NOMO-1 treated with dmso at 0.1 percent for 144 hours (cell line): ENCODE measurements around the gene RPL35A.
A peak's percentile ranks its signal among the peaks of the same experiment; 100 is the strongest.
"Not testable (repeated sequence)": the region's sequence is repeated elsewhere in the genome, so short reads cannot be mapped to it uniquely, and the experiment has no call there.

Experiments used
- DNase-seq: peaks from one replicate; lab custom pipeline; 2025; ENCODE audit not compliant: unreplicated experiment; lab: John Stamatoyannopoulos, UW

RPL35A gene

GRCh38 chr3:197949778-197950676, at the start of gene RPL35A:
Gene RPL35A (plus strand): TSS chr3:197950190. CDS start chr3:197950968, 778 bp downstream.
- peak; percentile 98 for DNase-seq

- DNase-seq: no peak
Observed at GRCh38 chr3:197901626-197902025, 48.4 kb upstream of the RPL35A start.

DNA sequence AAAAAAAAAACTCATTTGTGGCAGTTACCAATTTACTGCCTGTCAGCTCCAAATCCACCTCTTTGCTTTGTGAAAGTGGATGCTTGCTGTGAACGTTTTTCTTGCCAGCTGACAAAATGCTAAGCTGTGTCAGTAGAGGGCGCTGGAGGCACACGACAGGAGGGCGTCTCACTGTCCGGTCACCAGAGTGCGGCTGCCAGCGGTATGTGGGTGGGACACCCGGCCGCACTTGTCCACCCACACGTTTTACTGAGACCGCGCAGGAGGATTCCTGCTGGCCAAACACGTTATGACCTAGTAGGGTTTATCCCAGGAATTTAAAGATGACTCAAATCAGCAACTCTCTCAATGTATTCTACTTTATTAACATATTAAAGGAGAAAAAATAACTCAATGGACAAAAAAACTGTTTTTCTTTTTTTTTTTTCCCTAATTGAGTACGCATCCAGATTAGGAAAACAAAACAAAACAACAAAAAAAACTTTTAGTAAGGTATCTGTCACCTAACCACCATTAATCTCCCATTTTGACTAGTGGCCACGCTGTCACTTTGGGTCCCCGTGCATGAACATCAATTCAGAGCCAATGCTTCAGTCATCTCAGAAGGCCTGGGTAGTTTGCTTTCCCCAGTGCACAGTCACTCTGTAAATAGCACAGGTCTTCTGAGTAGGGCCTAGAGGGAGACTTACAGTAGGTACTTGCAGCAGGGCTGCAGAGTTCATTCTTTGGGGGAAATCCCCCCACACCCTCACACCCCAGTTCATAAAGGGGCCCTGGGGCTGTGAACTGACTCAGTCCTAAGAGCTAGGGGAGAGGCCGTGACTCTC, 43.8 kb upstream of the RPL35A start:
- peak; percentile 74 for DNase-seq

DNA sequence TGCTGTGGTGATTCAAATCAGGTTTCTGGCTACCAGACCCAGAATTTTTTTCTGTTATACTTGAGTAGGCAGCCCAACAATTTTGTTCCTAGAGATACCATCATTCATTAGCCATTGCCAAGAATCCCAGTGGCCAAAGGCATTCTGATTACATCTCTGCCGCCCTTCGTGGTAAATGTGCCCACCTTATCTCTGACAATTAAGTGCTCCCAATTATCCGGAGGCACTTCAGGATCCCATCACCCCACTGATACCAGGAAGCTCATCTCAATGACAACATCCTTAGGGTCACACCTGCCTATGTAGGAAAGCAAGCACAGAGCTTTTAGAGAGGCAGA, 43.2 kb upstream of the RPL35A start:
- no peak for DNase-seq

DNA sequence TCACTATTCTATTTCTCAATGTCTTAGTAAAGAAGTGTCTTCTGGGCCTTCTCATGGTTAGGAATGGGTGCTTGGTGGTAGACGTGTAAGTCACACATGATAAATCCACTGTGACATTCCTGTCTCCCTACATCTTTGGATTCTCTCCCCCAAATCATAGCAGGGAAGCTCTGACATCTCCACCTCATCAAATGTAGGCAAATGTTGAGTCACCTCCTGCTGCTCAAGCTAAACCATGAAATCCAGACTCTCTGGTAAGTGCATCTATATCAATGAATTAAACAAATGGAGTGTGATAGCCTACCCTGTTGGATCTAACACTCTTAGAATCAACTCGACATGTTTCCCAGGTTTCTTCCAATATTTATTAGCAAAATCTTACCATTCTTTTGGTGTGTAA, 42.8 kb upstream of the RPL35A start:
- no peak for DNase-seq

DNA sequence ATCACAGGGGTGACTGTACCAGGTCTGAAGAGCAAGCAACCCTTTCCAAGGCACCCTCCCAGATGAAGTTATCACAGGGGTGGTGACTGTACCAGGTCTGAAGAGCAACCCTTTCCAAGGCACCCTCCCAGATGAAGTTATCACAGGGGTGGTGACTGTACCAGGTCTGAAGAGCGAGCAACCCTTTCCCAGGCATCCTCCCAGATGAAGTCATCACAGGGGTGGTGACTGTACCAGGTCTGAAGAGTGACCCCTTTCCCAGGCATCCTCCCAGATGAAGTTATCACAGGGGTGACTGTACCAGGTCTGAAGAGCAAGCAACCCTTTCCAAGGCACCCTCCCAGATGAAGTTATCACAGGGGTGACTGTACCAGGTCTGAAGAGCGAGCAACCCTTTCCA, 41.4 kb upstream of the RPL35A start:
- not testable (repeated sequence) for DNase-seq

DNA sequence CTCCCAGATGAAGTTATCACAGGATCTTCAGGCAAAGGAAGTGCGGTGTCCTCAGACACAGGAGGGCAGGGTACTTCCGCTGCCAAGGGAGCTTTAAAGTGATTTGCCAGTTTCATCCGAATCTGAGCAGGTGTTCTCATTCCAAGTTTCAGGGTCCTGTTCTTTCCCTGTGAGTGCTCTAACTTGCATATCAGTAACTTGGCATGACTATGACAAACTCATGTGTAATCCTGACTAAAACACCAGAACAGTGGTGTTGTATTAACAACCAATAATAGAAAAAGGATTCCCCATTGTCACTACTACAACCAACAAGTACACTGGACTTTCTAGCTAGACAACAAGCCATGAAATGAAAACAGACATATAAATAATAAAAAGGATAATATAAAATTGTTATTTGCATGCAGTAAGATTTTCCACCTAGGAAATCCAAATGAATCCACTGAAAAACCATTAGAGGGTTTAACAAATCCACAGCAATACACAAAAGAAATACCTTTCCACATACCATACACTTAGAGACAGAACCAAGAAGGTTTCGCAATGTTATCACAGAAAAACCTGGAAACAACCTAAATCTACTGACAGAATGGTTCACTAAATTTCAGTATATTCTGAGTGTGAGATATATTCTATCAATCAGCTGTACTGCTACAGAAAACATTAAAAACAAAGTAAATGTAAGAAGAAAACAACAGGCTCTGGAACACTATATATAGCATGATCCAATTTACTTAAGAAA, 40.9 kb upstream of the RPL35A start:
- DNase-seq: no peak

DNA sequence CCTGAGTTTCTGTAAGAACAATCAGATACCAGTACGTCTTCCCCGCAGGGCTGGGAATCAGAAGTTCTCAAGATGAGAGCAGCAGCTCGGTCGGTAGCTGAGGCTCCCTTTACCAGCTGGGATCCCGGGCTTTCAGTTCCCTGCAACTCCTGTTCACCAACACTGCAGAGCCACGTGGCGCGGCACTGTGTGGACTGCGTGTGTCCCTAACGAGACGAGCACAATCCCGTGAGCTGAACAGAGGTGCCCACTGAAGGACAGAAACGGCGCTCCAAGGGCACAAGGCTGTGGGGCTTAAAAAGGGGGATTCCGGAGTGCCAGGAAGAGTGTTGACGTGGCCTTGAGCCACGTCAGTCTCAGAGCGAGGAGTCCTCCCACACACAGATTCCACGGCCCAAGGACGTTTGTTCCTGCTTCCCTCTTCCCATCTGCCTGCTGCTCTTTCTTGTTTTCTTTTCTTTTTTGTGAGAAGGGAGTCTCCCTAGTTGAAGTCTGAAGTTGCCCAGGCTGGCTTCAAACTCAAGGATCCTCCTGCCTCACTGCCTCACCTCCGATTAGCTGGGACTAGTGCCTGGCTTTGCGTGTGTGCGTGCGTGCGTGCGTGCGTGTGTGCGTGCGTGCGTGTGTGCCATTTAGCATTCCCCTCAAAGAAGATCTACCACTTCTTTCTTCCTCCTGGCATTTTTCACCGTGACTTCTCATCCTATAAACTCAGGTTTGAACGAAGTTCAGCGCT, 37.1 kb upstream of the RPL35A start:
- no peak for DNase-seq

- no peak for DNase-seq
Observed at GRCh38 chr3:197913641-197914380, 36.2 kb upstream of the RPL35A start.

- DNase-seq: not testable (repeated sequence)
Observed at GRCh38 chr3:197921429-197922275, 28.3 kb upstream of the RPL35A start.

- DNase-seq: no peak
Observed at GRCh38 chr3:197926418-197926817, 23.6 kb upstream of the RPL35A start.

DNA sequence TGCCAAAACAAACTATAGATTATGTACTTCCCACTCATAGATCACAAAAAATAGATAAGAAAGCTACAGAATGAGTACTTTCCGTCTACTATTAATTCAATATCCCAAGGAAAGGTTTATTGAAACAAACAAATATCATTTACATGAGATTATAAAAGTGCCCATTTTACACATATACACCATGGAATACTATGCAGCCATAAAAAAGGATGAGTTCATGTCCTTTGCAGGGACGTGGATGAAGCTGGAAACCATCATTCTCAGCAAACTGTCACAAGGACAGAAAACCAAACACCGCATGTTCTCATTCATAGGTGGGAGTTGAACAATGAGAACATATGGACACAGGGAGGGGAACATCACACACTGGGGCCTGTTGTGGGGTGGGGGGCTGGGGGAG, 22.4 kb upstream of the RPL35A start:
- DNase-seq: not testable (repeated sequence)

GRCh38 chr3:197936819-197937384, 13.1 kb upstream of the RPL35A start:
- DNase-seq: no peak

DNA sequence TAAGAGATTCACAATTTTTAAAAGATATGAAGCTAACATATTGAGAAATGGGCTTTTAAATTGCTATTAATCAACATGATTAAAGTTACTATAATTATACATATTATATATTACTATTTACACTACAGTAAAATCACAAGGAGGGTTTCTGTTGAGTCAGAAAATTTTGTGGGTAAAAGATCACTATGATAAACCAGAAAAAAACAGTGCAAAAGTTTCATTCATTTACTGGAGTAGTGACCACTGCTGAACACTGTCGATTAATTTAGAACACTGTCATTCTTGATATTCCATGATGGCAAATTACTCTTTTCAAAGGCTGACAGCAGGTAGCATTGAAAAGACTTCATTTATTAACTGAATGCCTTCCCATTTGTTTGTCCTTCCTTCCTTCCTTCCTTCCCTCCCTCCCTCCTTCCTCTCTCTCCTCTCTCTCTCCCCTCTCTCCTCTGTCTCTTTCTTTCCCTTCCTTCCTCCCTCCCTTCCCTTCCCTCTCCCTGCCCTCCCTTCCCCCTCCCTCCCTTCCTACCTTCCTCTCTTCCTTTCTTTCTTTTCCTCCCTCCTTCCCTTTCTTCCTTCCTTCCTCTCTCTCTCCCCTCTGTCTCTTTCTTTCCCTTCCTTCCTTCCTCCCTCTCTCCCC, 9.1 kb upstream of the RPL35A start:
- DNase-seq: no peak

GRCh38 chr3:197942956-197943556, 6.9 kb upstream of the RPL35A start:
- DNase-seq: no peak

DNA sequence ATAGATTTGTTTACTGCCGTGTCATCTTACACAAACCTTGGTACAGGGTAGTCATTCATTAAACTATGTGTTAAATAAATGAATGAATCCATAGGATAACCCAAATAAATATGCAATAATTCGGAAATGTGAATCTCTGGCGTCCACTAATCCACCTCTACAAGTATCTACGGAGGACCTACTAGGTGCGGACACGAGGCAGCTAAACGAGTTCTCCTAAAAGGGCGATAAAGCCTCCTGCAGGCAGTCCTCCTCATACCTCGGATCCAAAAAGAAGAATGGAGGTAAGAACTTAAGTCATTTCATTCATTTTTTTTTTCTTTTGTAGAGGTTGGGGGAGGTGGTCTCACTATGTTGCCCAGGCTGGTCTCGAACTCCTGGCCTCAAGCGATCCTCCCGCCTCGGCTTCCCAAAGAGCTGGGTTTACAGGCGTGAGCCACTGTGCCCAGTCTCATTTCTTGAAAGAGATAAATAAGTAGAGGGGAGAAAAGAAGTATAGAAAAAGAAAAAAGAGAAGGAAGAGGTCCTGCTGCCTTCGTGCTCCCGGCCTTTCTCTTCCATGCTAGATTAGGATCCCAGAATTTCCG, 706 bp upstream of the RPL35A start:
- DNase-seq: no peak

DNA sequence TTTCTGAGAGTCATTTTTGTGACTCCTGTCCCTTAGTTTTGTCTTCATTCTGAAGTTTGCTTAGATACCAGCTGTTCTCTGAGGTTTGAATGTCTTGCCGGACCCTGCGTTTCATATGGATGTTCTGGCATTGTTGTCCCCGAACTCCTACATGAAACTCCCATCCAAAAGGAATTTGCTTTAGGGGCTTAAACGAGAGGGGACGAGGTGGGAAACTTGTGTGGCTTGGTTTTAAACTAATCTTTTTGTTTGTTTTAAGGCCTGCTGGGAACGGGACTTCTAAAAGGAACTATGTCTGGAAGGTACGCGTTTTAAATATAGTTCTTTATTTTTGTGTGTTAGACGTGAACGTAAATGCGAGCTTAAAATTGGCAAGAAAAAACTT, 679 bp downstream of the RPL35A start:
- DNase-seq: no peak
